IMR-90 (cell line): ENCODE data around the gene FJX1. TPM values are rescaled to one million over a fixed set of nuclear protein-coding genes. Genes with fewer than 3 reads are reported as not detected.
A peak's percentile ranks its signal among the peaks of the same experiment; 100 is the strongest.

Experiments used
- ATAC-seq: fragments of 200-7000 bp; cut with Tn5 transposase; 2 replicates; pipeline ENCODE4 v1.9.1; 2020; ENCODE audit warnings: low read depth, mild to moderate bottlenecking, moderate library complexity
- BruUV-seq: library from RNA; stranded (reverse); fragments of 400-500 nt; replicated peaks from 2 replicates; lab custom pipeline; 2021; lab: Mats Ljungman, UMichigan
- CTCF ChIA-PET: fragments of 300-600 bp; formaldehyde crosslinking; extraction: SDS; loops from one replicate; lab custom pipeline; 2021; ENCODE audit warnings: antibody characterized with exemption; lab: Yijun Ruan, JAX
- POLR2A ChIA-PET: fragments of 300-600 bp; sonication (Branson Sonifier 250); formaldehyde crosslinking; loops from one replicate; lab custom pipeline; 2022; ENCODE audit warnings: antibody characterized with exemption; ENCODE audit not compliant: unreplicated experiment; lab: Charles Lee
- DNase-seq: peaks from one replicate; pipeline ENCODE4 v3.0.0; 2013
- H2AFZ ChIP-seq: replicated peaks from 2 replicates; pipeline ENCODE3; 2013; ENCODE audit warnings: low read length, mild to moderate bottlenecking; ENCODE audit not compliant: poor library complexity
- H2AK5ac ChIP-seq: 2 replicates; pipeline ENCODE4 v1.6.1; 2013; ENCODE audit warnings: low read depth, low read length, inconsistent platforms
- H2AK9ac ChIP-seq: replicated peaks from 2 replicates; pipeline ENCODE3; 2013; ENCODE audit warnings: mild to moderate bottlenecking, low read depth, low read length, moderate library complexity; ENCODE audit not compliant: poor library complexity
- H2BK120ac ChIP-seq: 2 replicates; pipeline ENCODE4 v1.6.1; 2013; ENCODE audit warnings: low read depth, low read length, inconsistent platforms
- H2BK15ac ChIP-seq: 3 replicates; pipeline ENCODE4 v1.6.1; 2013; ENCODE audit warnings: low read depth, low read length, inconsistent platforms
- H2BK20ac ChIP-seq: 2 replicates; pipeline ENCODE4 v1.6.1; 2013; ENCODE audit warnings: low read depth, mild to moderate bottlenecking, inconsistent platforms, low read length, moderate library complexity
- H2BK5ac ChIP-seq: 2 replicates; pipeline ENCODE4 v1.6.1; 2013; ENCODE audit warnings: mild to moderate bottlenecking, low read depth, low read length, inconsistent platforms; ENCODE audit not compliant: poor library complexity, severe bottlenecking
- H3K14ac ChIP-seq: replicated peaks from 2 replicates; pipeline ENCODE4 v1.6.1; 2013; ENCODE audit warnings: low read depth, low read length, inconsistent platforms
- H3K18ac ChIP-seq: 2 replicates; pipeline ENCODE4 v1.6.1; 2013; ENCODE audit warnings: low read depth, low read length, control low read depth
- H3K23ac ChIP-seq: 2 replicates; pipeline ENCODE4 v1.6.1; 2013; ENCODE audit warnings: low read depth, low read length, inconsistent platforms
- H3K27ac ChIP-seq: 2 replicates; pipeline ENCODE4 v1.5.1; 2013; ENCODE audit warnings: mild to moderate bottlenecking, control low read depth, low read length; ENCODE audit not compliant: insufficient read depth
- H3K27me3 ChIP-seq: 2 replicates; pipeline ENCODE4 v1.6.1; 2013; ENCODE audit warnings: low read length; ENCODE audit not compliant: control insufficient read depth, insufficient read depth
- H3K36me3 ChIP-seq: 2 replicates; pipeline ENCODE4 v1.6.1; 2013; ENCODE audit warnings: low read length, mixed read lengths; ENCODE audit not compliant: control insufficient read depth, insufficient read depth
- H3K4ac ChIP-seq: 2 replicates; pipeline ENCODE4 v1.6.1; 2013; ENCODE audit warnings: low read depth, low read length, inconsistent platforms
- H3K4me1 ChIP-seq: 2 replicates; pipeline ENCODE4 v1.6.1; 2013; ENCODE audit warnings: low read length, mixed read lengths; ENCODE audit not compliant: control insufficient read depth, insufficient read depth
- H3K4me2 ChIP-seq: 2 replicates; pipeline ENCODE4 v1.6.1; 2013; ENCODE audit warnings: low read depth, mild to moderate bottlenecking, control low read depth, low read length, moderate library complexity
- H3K4me3 ChIP-seq: 2 replicates; pipeline ENCODE4 v1.5.1; 2013; ENCODE audit warnings: low read depth, mild to moderate bottlenecking, control low read depth, low read length, moderate library complexity; ENCODE audit not compliant: insufficient read depth
- H3K56ac ChIP-seq: 2 replicates; pipeline ENCODE4 v1.6.1; 2013; ENCODE audit warnings: low read length, inconsistent platforms; ENCODE audit not compliant: insufficient read depth; ENCODE audit errors: extremely low read depth
- H3K79me1 ChIP-seq, 2 experiments: 2 replicates each; pipeline ENCODE4 v1.6.1; 2013; ENCODE audit warnings: low read length in 2 of 2, inconsistent platforms in 1 of 2, low read depth in 1 of 2
- H3K9ac ChIP-seq: 2 replicates; pipeline ENCODE4 v1.6.1; 2013; ENCODE audit warnings: low read depth, low read length, control low read depth
- H3K9me1 ChIP-seq: 2 replicates; pipeline ENCODE4 v1.6.1; 2013; ENCODE audit warnings: low read length, inconsistent platforms; ENCODE audit not compliant: insufficient read depth
- H3K9me3 ChIP-seq: 2 replicates; pipeline ENCODE4 v1.6.1; 2013; ENCODE audit warnings: low read length; ENCODE audit not compliant: control insufficient read depth, insufficient read depth
- H4K20me1 ChIP-seq: 2 replicates; pipeline ENCODE4 v1.6.1; 2013; ENCODE audit warnings: low read length, inconsistent platforms; ENCODE audit not compliant: insufficient read depth
- H4K5ac ChIP-seq: 2 replicates; pipeline ENCODE4 v1.6.1; 2013; ENCODE audit warnings: mild to moderate bottlenecking, low read depth, low read length, control low read depth
- H4K8ac ChIP-seq, 2 experiments: 2 replicates each; pipeline ENCODE4 v1.6.1; 2013; ENCODE audit warnings: low read depth in 2 of 2, low read length in 2 of 2, control low read depth in 1 of 2, inconsistent platforms in 1 of 2
- H4K91ac ChIP-seq: 2 replicates; pipeline ENCODE4 v1.6.1; 2013; ENCODE audit warnings: low read depth, low read length, inconsistent platforms; ENCODE audit not compliant: insufficient read depth
- MAFK ChIP-seq: IDR thresholded peaks from 2 replicates; pipeline ENCODE4 v1.6.1; 2012; ENCODE audit warnings: low read depth, low read length, improper control_type of control experiment
- MAZ ChIP-seq: IDR thresholded peaks from 2 replicates; pipeline ENCODE4 v1.6.1; 2012; ENCODE audit warnings: low read depth, mild to moderate bottlenecking, low read length, improper control_type of control experiment, moderate library complexity, borderline replicate concordance
- WGBS, 2 experiments: methylation state at CpG; one replicate each; pipeline versions ENCODE4 v1.1.5 to v1.1.7; 2013; ENCODE audit warnings: missing lambda C conversion rate in 2 of 2; ENCODE audit not compliant: insufficient read length in 1 of 2; ENCODE audit errors: extremely low coverage in 2 of 2; 5-methylcytosine and 5-hydroxymethylcytosine counted together
- dilution Hi-C: fragments of 300-500 bp; cut with HindIII; formaldehyde crosslinking; loops from one replicate; pipeline ENCODE4 v1.14.3; 2018; ENCODE audit warnings: low sequenced_read_pairs; ENCODE audit not compliant: unreplicated experiment
- in situ Hi-C: fragments of 300-500 bp; cut with MboI; formaldehyde crosslinking; loops from 3 replicates; pipeline ENCODE4 v1.14.3; 2019; ENCODE audit warnings: low sequenced_read_pairs, inconsistent platforms, mixed read lengths
- intact Hi-C: fragments of 100-400 bp; cut with micrococcal nuclease; formaldehyde crosslinking; loops from 2 replicates; pipeline ENCODE4 v1.10.0; 2022
- polyA plus RNA-seq, 3 experiments: library from polyadenylated mRNA; depleted of rRNA; stranded (reverse); fragments of >200 nt; gene quantifications; 2 replicates each; pipeline ENCODE4 v1.2.3, GENCODE V29; 2012; ENCODE audit warnings: low replicate concordance in 1 of 3
- total RNA-seq: library from RNA; depleted of rRNA; stranded (reverse); fragments of >200 nt; gene quantifications from 2 replicates; pipeline ENCODE4 v1.2.3, GENCODE V29; 2012

Gene FJX1
- total and polyA plus RNA-seq, 2 of the 4 experiments (the other 2 are of a cell fraction), result 8.4 to 11.2 TPM

DNA sequence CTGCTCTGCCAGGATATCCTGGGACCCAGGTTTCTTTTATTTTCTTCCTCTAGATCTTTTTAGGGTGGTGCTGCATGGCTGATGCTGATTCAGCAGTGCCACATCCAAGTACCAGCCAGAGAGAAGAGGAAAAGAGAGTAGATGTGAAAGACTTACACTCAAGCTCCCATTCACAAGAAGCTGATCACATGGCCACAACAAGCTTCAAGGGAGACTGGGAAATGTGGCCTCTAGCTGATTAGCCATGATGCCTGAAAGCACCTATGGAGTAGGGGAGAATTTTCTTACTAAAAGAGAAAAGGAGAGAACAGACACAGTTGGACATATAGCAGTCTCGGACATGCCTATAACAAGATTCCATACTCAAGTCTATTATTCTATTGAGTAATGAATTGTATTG is 34.4 kb upstream of the FJX1 start:
- peak overlapping the region; percentile 39; the same call in 1 of the 2 replicates for H3K56ac ChIP-seq
- H2BK20ac ChIP-seq, result peak overlapping the region; percentile 98
- peak overlapping the region; percentile 94 for H3K14ac ChIP-seq
- H3K27me3 ChIP-seq, result no peaks in the 10 kb centered on the region
- H3K4me2 ChIP-seq, result no peak overlapping the region
- peak overlapping the region; percentile 96 for H2BK120ac ChIP-seq
- peak overlapping the region; percentile 99 for H2AK5ac ChIP-seq
- WGBS, 2 experiments, result no CpG with 5 or more reads among the region's 1 CpG
- no peak overlapping the region for H2AFZ ChIP-seq
- dilution Hi-C loops (no loop called here), intact Hi-C loops (loop anchor here (5.0 kb wide), 1 partner anchor 72 kb away; no protein-coding TSS in a partner anchor), in situ Hi-C loops (no loop called here)
- ChIA-PET CTCF (no interaction called here), POLR2A (no interaction called here)
- H2BK15ac ChIP-seq, result peak overlapping the region; percentile 98; the same call in 2 of the 3 replicates
- H2BK5ac ChIP-seq, result peak overlapping the region; percentile 80
- no peak overlapping the region for H2AK9ac ChIP-seq
- H3K9me3 ChIP-seq, result no peaks in the 10 kb centered on the region
- H4K91ac ChIP-seq, result peak overlapping the region; percentile 94
- DNase-seq (no peak), ATAC-seq (no peak)
- H4K5ac ChIP-seq, result peak overlapping the region; percentile 1; the same call in 1 of the 2 replicates
- TF ChIP-seq MAZ, result no peak
- peak; percentile 19; the same call in 1 of the 2 replicates for TF ChIP-seq MAFK
- H3K4me1 ChIP-seq, result peaks cover 33% of the 10 kb centered on the region
- peak overlapping the region; percentile 34; the same call in 1 of the 2 replicates for H3K27ac ChIP-seq
- BruUV-seq, result no TSS peak
- 0 out of 4 replicates have a peak, but pooled peaks cover 0 to 9% of the 10 kb centered on the region in 2 experiments for H3K79me1 ChIP-seq
- peak overlapping the region; percentile 87 for H3K23ac ChIP-seq
- peak overlapping the region; percentile 72 to 84 for H4K8ac ChIP-seq
- H3K9me1 ChIP-seq, result peaks cover 26% of the 10 kb centered on the region
- H3K18ac ChIP-seq, result peak overlapping the region; percentile 82
- peak overlapping the region; percentile 96 for H3K4ac ChIP-seq
- no peaks in the 10 kb centered on the region for H4K20me1 ChIP-seq
- no peaks in the 10 kb centered on the region for H3K36me3 ChIP-seq
- no peak overlapping the region for H3K4me3 ChIP-seq
- H3K9ac ChIP-seq, result no peak overlapping the region
